ENCODE measurements around the gene DDC. TPM values are rescaled to one million over a fixed set of nuclear protein-coding genes. Genes with fewer than 3 reads are reported as not detected.

The DDC gene
- total and polyA plus RNA-seq, 2 donors (not counting 3 experiments of a cell fraction or from before 2014, with no cell fraction given) = not detected

GRCh38 chr7:50412973-50413372 is 152.2 kb downstream of the DDC start:
- Histone ChIP-seq H3K4me3 (replicated peaks in 1 of 3; ENCODE audit: insufficient read depth in 1 of 3, low read depth in 1 of 3, low read length in 3 of 3) (no peak overlapping the region), H4K20me1 (replicated peaks; ENCODE audit: control insufficient read depth, extremely low read depth, insufficient read depth, low read length) (no peaks in the 10 kb centered on the region), H3K27ac (ENCODE audit: insufficient read depth, low read depth, low read length) (no peak overlapping the region), H3K9me3 (replicated peaks; ENCODE audit: control insufficient read depth, insufficient read depth, low read length) (no peaks in the 10 kb centered on the region), H3K4me2 (ENCODE audit: insufficient read depth, low read length) (no peak overlapping the region), H3K27me3 (ENCODE audit: control insufficient read depth in 2 of 2, insufficient read depth in 2 of 2, low read length in 2 of 2) (peaks cover 0 to 8% of the 10 kb centered on the region in 2 experiments), H3K79me2 (ENCODE audit: control insufficient read depth, insufficient read depth, low read length) (no peaks in the 10 kb centered on the region), H3K36me3 (ENCODE audit: control insufficient read depth in 2 of 2, extremely low read depth in 1 of 2, insufficient read depth in 2 of 2, low read length in 2 of 2) (no peaks in the 10 kb centered on the region), H2AFZ (ENCODE audit: low read depth, low read length) (no peak overlapping the region), H3K4me1 (ENCODE audit: control insufficient read depth, extremely low read depth, insufficient read depth, low read length) (no peaks in the 10 kb centered on the region), H3K9ac (replicated peaks; ENCODE audit: extremely low read depth, insufficient read depth, low read length) (no peak overlapping the region), H3K9me1 (replicated peaks; ENCODE audit: control insufficient read depth, extremely low read depth, insufficient read depth, low read length) (no peaks in the 10 kb centered on the region)
- no TSS peak for BruUV-seq (replicated peaks)
- dilution Hi-C loops (cut with MboI; ENCODE audit: extremely low pct_ligation_motif_present, low sequenced_read_pairs) (no loop called here), intact Hi-C loops (cut with micrococcal nuclease) (no loop called here)
- no peak for TF ChIP-seq POLR2AphosphoS5 (IDR thresholded peaks at IDR 0.05; ENCODE audit: insufficient read depth, low read depth, low read length)
- TF ChIP-seq MYC (IDR thresholded peaks at IDR 0.05; ENCODE audit: low read depth, low read length) = no peak
- no peak for TF ChIP-seq MAX (IDR thresholded peaks at IDR 0.05; ENCODE audit: insufficient read depth, insufficient read length)
- no peak for TF ChIP-seq CTCF (IDR thresholded peaks at IDR 0.05; ENCODE audit: extremely low read depth in 1 of 2, insufficient read depth in 1 of 2, low read depth in 1 of 2, low read length in 2 of 2)
- TF ChIP-seq GATA2 (IDR thresholded peaks at IDR 0.05; ENCODE audit: insufficient read depth, insufficient read length, low read depth, low read length) = no peak
- no peak for TF ChIP-seq JUN (IDR thresholded peaks at IDR 0.05; ENCODE audit: borderline replicate concordance, insufficient read depth, insufficient read length, low read depth)
- TF ChIP-seq EZH2 (IDR thresholded peaks at IDR 0.05; ENCODE audit: borderline replicate concordance, low read depth, low read length, severe bottlenecking) = no peak
- no peak for TF ChIP-seq POLR2A (IDR thresholded peaks at IDR 0.05; ENCODE audit: low read depth, low read length)
- TF ChIP-seq FOS (IDR thresholded peaks at IDR 0.05; ENCODE audit: borderline replicate concordance, insufficient read depth, low read length) = no peak
- FAIRE-seq = no peak
- POLR2A ChIA-PET = no interaction called here
- no peak for DNase-seq (ENCODE audit: low read depth, low spot score)
- CTCF ChIA-PET = no interaction called here
